ENCODE data around the gene ERAS.

ERAS gene, protein sequence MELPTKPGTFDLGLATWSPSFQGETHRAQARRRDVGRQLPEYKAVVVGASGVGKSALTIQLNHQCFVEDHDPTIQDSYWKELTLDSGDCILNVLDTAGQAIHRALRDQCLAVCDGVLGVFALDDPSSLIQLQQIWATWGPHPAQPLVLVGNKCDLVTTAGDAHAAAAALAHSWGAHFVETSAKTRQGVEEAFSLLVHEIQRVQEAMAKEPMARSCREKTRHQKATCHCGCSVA
- 0 reads per million in 2 donors for total RNA-seq

DNA sequence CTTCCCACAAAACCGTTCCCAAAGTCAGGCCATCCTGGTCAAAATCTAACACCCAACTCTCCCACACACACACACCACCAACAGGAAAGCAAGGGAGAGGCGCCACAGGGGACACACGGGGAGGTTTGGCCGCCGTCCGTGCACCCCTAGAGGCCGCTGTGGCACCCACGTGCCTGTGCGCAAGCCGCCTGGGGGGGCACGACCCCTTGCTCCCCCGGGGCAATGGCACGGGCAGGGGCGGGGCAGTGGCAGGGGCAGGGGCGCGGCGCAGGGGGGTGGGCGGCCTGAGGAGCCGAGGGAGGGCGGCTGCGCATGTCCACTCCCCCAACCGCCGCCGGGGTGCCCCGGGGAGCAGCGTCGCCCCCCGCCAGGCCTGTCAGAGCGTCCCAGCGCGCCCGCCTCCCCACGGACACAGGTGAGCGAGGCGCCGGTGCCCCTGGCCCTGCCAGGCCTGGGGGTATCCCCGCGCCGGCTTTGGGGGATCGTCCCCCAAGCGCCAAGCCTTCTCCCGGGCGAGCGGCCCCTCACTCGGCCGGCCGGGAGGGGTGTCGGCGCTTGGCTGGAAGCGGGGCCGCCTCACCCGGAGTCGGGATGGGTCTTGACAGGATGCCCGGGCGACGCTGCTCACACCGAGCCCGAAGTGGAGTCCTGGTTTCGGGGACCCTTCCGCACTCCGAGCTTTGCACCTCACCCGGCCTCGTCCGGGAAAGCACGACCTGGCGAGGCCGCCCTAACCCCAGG, at the start of gene ERAS:
Gene ERAS (plus strand): TSS at position 379 of the 741 bp plus-strand sequence. CDS start 2,611 bp downstream, outside the sequence.
- no peak for DNase-seq

DNA sequence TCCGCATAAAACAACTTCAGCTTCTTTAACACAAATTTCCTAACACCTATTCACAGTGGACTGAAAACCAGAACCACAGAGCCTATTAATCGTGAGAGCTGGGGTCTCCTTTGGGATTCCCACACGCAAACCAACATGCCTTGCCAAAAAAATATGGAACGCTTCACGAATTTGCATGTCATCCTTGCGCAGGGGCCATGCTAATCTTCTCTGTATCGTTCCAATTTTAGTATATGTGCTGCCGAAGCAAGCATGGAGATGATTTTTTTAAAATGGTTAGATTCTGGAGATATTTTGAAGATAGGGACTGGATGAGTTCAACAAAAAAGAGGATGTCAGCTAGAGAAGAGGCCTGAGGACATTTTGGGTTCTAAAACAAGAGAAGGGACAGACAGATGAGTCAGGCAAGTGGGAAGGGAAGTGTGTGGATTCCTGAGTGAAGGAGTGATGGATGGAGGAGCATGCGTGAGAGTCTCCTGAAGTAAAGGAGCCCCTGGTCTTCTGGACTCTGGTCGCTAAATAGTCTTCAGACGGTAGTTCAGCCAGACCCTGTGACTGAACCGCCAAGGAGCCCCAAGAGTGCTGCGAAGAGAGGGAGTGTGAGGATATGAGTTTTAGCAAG, 49.4 kb upstream of the ERAS start:
- no peak for DNase-seq

GRCh38 chrX:48779399-48779798, 46.9 kb upstream of the ERAS start:
- DNase-seq = no peak

DNA sequence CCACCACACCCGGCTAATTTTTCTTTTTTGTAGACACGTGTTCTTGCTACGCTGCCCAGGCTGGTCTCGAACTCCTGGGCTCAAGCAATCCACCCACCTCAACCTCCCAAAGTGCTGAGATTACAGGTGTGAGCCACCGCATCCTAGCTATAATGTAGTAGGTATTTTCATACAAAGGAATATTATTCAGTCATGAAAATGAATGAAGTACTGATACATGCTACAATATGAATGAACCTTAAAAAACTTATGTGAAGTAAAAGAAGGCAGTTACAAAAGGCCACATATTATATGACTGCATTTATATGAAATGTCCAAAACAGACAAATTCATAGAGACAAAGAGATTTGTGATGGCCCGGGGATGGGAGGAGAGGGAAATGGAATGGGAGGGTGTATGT, 44.6 kb upstream of the ERAS start:
- no peak for DNase-seq

- DNase-seq = no peak
Observed at GRCh38 chrX:48782216-48782615, 44.1 kb upstream of the ERAS start.

DNA sequence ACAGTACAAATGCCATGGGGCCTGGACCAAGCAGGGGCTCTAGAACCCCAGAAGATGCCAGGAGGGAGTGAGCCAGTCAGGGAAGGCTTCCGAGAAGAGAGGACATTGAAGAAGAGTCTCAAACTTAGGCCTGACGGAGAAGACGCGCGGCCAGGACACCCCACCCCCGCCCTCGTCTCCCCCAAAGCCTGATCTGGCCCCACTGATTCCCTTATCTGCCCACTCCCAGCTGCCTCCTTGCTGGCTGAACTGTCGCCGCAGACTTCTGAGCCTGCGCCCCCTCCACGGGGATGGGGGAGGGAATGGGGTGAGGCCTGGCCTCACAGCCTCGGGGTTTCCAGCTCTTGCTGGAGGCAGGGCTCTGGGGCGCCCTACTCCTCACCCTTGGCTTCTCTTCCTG, 43.5 kb upstream of the ERAS start:
- no peak for DNase-seq

DNA sequence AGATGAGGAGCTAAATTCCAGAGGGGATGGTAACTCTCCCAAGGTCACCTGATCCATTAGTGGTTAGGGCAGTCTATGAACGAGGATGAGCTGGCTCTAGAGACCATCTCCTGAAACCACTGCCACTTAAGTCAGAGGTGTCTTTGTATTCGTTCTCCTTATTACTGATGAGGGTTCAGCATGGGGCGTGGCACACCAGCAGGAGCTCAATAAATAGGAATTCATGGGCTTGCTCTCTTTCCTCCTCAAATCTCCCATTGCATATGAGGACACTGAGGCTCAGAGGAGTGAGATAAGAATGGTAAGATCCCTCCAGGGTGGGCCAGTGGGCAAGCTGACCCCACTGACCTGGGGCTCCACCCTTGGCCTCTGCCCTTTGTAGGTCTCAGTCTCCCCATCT, 41.6 kb upstream of the ERAS start:
- DNase-seq = no peak

DNA sequence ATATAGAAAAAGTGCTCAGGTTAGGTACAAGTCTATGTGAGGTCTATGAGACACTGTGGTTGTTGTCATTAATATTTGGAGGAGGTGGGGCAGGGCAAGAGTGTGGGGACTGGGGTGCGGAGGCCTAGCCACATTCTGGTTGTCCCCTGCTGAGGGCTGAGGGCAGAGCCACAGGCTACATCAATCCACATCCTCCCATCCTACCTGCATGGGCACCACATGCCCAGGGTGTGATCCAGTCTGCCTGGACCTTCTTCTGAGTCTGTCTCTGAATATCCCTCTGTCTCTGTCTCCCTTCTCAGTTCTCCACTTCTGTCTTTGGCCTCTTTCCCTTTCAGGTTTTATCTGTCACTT, 41.1 kb upstream of the ERAS start:
- no peak for DNase-seq

GRCh38 chrX:48785540-48786214, 40.6 kb upstream of the ERAS start:
- DNase-seq = no peak

GRCh38 chrX:48786341-48786800, 39.9 kb upstream of the ERAS start, which contains the start of gene GATA1:
TSS of gene GATA1 (plus strand) at chrX:48786590. CDS start at chrX:48791110, 4,520 bp downstream.
- no peak for DNase-seq

DNA sequence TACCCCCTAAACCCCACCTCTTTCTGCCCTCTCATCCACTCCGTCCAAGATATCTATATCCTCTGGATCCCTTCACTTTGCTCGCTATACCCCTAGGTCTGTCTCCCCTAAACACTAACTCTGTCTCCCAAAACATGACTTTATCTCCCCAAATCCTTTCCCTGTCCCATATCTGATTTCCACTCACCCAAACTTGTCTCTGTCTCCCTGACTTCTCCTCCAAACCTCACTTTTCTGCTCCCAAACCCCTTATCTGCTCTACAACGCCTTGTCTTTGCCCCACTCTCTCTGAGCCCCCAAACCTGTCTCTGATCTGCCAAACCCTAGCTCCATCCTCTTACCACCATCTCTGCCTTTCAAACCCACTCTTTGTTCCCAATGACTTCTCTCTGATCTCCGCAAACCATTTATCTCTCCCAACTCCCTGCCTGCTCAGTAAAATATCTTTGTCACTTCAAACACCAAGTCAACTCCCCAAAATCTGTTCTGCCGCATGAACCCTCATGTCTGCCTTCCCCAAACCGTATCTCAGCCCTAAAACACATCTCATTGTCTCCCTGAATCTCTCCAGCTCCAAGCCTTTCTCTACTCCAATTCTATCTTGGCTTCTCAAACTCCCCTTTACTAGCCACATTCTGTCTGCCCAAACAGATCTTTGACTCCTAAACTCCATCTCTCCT, 39.3 kb upstream of the ERAS start:
- DNase-seq = no peak

GRCh38 chrX:48787505-48788443, 38.5 kb upstream of the ERAS start:
- DNase-seq = no peak

DNA sequence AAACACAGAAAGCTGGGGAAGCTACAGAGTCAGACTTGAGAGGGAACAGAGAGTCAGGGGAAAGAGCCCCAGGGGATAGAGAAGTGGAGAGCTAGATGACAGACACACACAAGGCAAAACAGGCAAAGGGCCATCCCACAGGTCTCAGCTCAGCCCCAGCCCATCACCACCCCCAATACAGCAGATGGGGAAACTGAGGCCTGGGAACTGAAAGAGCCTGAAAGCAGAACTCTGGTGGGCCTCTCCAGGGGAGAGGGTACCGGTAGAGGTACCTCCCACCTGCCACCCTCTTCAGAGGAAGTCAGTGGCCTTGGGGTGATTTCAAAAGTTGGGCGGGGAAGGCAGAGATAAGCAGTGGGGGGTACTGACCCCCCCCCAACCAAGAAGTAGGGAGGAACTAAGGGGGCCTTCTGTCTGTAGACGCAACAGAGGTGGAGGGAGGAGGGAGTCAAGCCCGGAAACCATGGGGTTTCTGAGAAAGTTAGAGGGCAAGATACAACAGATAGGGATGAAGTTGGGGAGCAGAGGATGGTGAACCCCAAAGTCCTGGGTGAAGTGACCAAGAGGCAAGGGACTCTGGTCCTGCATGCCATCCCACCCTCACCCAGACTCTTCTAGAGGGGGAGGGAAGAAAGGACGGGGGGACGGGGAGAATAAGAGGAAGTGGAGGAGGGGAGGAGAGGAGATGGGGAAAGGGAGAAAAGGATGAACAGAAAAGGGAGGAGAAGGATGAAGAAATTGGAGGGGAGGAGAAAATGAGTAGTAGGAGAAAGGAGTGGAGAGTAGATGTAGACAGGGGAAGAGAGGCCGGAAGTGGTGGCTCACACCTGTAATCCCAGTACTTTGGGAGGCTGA, 36.7 kb upstream of the ERAS start:
- DNase-seq = no peak

DNA sequence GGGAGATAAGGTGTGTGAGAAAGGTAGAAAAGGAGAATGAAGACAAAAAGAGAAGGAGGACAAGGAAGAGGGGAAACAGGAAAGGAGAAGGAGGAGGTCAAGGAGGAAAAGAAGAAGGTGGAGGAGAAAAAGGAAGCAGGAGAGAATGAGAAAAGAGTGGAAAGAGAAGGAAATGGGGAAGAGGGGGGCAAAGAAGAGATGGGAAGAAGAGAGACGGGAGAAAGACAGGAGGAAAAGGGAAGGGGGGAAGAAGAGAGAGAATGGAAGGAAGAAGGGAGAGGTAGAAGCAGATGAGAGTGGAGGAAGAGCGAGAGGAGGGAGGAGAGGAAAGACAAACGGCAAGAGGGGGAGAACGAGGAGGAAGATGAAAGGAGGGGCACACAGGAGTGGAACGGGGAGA, 35.8 kb upstream of the ERAS start:
- no peak for DNase-seq

- DNase-seq = no peak
Observed at GRCh38 chrX:48791063-48791820, 35.1 kb upstream of the ERAS start.

- no peak for DNase-seq
Observed at GRCh38 chrX:48792219-48792618, 34.1 kb upstream of the ERAS start.

DNA sequence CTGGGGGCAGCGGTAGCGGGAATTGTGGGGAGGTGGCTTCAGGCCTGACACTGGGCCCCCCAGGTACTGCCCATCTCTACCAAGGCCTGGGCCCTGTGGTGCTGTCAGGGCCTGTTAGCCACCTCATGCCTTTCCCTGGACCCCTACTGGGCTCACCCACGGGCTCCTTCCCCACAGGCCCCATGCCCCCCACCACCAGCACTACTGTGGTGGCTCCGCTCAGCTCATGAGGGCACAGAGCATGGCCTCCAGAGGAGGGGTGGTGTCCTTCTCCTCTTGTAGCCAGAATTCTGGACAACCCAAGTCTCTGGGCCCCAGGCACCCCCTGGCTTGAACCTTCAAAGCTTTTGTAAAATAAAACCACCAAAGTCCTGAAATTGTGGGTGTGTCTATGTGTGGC, 32.4 kb upstream of the ERAS start:
- DNase-seq = no peak

GRCh38 chrX:48794340-48794910, 31.9 kb upstream of the ERAS start:
- no peak for DNase-seq

GRCh38 chrX:48794911-48795515, 31.3 kb upstream of the ERAS start:
- no peak for DNase-seq
